ENCODE data around the gene CILP. TPM values are rescaled to one million over a fixed set of nuclear protein-coding genes. Genes with fewer than 3 reads are reported as not detected.

CILP gene
- total RNA-seq, 2 donors from 2014 or later, result 0.82 to 27.8 TPM

- DNase-seq (ENCODE audit: low spot score), result no peak
- intact Hi-C loops (cut with DNase I), result no loop called here
- no peak for TF ChIP-seq POLR2AphosphoS5 (IDR thresholded peaks at IDR 0.05)
- TF ChIP-seq, protein P1, sequence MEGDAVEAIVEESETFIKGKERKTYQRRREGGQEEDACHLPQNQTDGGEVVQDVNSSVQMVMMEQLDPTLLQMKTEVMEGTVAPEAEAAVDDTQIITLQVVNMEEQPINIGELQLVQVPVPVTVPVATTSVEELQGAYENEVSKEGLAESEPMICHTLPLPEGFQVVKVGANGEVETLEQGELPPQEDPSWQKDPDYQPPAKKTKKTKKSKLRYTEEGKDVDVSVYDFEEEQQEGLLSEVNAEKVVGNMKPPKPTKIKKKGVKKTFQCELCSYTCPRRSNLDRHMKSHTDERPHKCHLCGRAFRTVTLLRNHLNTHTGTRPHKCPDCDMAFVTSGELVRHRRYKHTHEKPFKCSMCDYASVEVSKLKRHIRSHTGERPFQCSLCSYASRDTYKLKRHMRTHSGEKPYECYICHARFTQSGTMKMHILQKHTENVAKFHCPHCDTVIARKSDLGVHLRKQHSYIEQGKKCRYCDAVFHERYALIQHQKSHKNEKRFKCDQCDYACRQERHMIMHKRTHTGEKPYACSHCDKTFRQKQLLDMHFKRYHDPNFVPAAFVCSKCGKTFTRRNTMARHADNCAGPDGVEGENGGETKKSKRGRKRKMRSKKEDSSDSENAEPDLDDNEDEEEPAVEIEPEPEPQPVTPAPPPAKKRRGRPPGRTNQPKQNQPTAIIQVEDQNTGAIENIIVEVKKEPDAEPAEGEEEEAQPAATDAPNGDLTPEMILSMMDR (IDR thresholded peaks at IDR 0.05), result no peak
- no peak for TF ChIP-seq POLR2A (IDR thresholded peaks at IDR 0.05)
- no peak overlapping the region for H3K27ac ChIP-seq
- no peak overlapping the region for H3K4me3 ChIP-seq
- H3K27me3 ChIP-seq (replicated peaks; ENCODE audit: insufficient read depth), result no peaks in the 10 kb centered on the region
- no peaks in the 10 kb centered on the region for H3K9me3 ChIP-seq
- WGBS, result 97% methylated on average over 20 of the region's 20 CpGs
- H3K4me1 ChIP-seq (replicated peaks), result no peaks in the 10 kb centered on the region
- no peaks in the 10 kb centered on the region for H3K36me3 ChIP-seq
Observed at GRCh38 chr15:65206750-65207149, 4.5 kb downstream of the CILP start.

- H3K27ac ChIP-seq, result no peak overlapping the region
- no peaks in the 10 kb centered on the region for H3K4me1 ChIP-seq (replicated peaks)
- no peak for TF ChIP-seq POLR2A (IDR thresholded peaks at IDR 0.05)
- no peak for TF ChIP-seq POLR2AphosphoS5 (IDR thresholded peaks at IDR 0.05)
- TF ChIP-seq, protein P1 (IDR thresholded peaks at IDR 0.05), result no peak
- no peaks in the 10 kb centered on the region for H3K9me3 ChIP-seq
- H3K36me3 ChIP-seq, result no peaks in the 10 kb centered on the region
- WGBS, result 93% methylated on average over 12 of the region's 12 CpGs
- no peaks in the 10 kb centered on the region for H3K27me3 ChIP-seq (replicated peaks; ENCODE audit: insufficient read depth)
- H3K4me3 ChIP-seq, result no peak overlapping the region
- intact Hi-C loops (cut with DNase I), result no loop called here
- no peak for DNase-seq (ENCODE audit: low spot score)
Observed at GRCh38 chr15:65204931-65205660, 6.2 kb downstream of the CILP start.

DNA sequence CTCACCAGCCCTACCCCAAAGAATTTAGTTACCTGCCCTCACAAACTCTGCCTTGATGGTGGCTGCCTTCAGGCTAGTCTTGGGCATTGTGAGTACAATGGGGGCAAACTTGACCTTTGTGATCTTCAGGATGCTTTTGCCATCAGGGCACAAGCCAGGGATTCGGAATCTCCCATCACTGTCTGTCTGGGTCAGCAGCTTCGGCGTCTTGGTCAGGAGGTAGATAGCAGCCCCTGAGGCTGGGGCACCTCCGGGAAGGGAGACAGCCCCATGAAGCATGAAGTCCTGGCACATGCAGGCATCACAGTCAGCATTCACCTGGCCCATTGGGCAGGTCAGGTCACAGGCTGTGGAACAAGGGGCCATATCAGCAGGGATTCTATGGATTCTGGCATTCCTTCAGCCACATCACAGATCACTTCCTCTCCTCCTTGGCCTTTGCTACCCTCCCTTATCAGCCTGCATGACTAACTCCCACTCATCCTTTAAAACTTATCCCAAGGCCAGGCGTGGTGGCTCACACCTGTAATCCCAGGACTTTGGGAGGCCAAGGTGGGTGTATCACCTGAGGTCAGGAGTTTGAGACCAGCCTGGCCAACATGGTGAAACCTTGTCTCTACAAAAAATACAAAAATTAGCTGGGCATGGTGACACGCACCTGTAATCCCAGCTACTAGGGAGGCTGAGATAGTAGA is 6.9 kb downstream of the CILP start:
- no peaks in the 10 kb centered on the region for H3K4me1 ChIP-seq (replicated peaks)
- no peaks in the 10 kb centered on the region for H3K27me3 ChIP-seq (replicated peaks; ENCODE audit: insufficient read depth)
- 97% methylated on average over 6 of the region's 6 CpGs for WGBS
- H3K27ac ChIP-seq, result no peak overlapping the region
- intact Hi-C loops (cut with DNase I), result no loop called here
- no peaks in the 10 kb centered on the region for H3K9me3 ChIP-seq
- TF ChIP-seq POLR2A (IDR thresholded peaks at IDR 0.05), result no peak
- TF ChIP-seq POLR2AphosphoS5 (IDR thresholded peaks at IDR 0.05), result no peak
- TF ChIP-seq, protein P1 (IDR thresholded peaks at IDR 0.05), result no peak
- no peaks in the 10 kb centered on the region for H3K36me3 ChIP-seq
- no peak for DNase-seq (ENCODE audit: low spot score)
- H3K4me3 ChIP-seq, result no peak overlapping the region

DNA sequence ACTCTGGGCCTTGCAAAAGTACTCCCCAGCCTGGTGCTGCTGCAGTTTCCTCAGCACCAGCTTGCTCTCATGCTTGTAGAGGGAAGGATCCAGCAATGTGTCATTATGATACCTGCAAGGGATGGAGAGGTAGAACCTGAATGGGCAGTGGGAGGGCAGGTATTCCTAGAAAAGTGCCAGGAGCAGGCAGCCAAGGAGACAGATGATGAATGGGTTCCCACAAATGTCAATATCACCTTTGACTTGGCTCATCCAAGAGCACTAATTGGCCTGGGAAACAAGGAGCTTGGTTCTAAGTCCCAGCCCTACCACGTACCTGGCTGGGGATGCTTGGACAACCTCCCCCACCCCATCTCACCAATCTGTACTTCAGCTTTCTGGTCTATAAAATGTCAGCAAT is 9.4 kb downstream of the CILP start:
- Histone ChIP-seq H3K4me1 (replicated peaks) (no peaks in the 10 kb centered on the region), H3K27ac (no peak overlapping the region), H3K4me3 (no peak overlapping the region), H3K9me3 (no peaks in the 10 kb centered on the region), H3K36me3 (no peaks in the 10 kb centered on the region), H3K27me3 (replicated peaks; ENCODE audit: insufficient read depth) (no peaks in the 10 kb centered on the region)
- intact Hi-C loops (cut with DNase I), result no loop called here
- TF ChIP-seq POLR2AphosphoS5 (IDR thresholded peaks at IDR 0.05) (no peak), POLR2A (IDR thresholded peaks at IDR 0.05) (no peak)
- TF ChIP-seq, protein P1 (IDR thresholded peaks at IDR 0.05), result no peak
- 67% methylated on average over 1 of the region's 1 CpG for WGBS
- no peak for DNase-seq (ENCODE audit: low spot score)

- intact Hi-C loops (cut with DNase I), result no loop called here
- no peaks in the 10 kb centered on the region for H3K4me1 ChIP-seq (replicated peaks)
- no peak overlapping the region for H3K27ac ChIP-seq
- TF ChIP-seq POLR2A (IDR thresholded peaks at IDR 0.05) (no peak), POLR2AphosphoS5 (IDR thresholded peaks at IDR 0.05) (no peak)
- TF ChIP-seq, protein P1 (IDR thresholded peaks at IDR 0.05), result no peak
- no peak for DNase-seq (ENCODE audit: low spot score)
- H3K36me3 ChIP-seq, result no peaks in the 10 kb centered on the region
- WGBS, result 94% methylated on average over 12 of the region's 12 CpGs
- H3K9me3 ChIP-seq, result no peaks in the 10 kb centered on the region
- H3K27me3 ChIP-seq (replicated peaks; ENCODE audit: insufficient read depth), result no peaks in the 10 kb centered on the region
- no peak overlapping the region for H3K4me3 ChIP-seq
Observed at GRCh38 chr15:65198571-65198970, 12.7 kb downstream of the CILP start.

All from prostate gland (tissue), 2 donors.